ENCODE measurements around the gene BAX. TPM values are rescaled to one million over a fixed set of nuclear protein-coding genes. Genes with fewer than 3 reads are reported as not detected.
"Not testable (repeated sequence)": the region's sequence is repeated elsewhere in the genome, so short reads cannot be mapped to it uniquely, and the experiment has no call there.

Gene BAX
- 96.8 and 134 TPM in 2 replicates for total RNA-seq

DNA sequence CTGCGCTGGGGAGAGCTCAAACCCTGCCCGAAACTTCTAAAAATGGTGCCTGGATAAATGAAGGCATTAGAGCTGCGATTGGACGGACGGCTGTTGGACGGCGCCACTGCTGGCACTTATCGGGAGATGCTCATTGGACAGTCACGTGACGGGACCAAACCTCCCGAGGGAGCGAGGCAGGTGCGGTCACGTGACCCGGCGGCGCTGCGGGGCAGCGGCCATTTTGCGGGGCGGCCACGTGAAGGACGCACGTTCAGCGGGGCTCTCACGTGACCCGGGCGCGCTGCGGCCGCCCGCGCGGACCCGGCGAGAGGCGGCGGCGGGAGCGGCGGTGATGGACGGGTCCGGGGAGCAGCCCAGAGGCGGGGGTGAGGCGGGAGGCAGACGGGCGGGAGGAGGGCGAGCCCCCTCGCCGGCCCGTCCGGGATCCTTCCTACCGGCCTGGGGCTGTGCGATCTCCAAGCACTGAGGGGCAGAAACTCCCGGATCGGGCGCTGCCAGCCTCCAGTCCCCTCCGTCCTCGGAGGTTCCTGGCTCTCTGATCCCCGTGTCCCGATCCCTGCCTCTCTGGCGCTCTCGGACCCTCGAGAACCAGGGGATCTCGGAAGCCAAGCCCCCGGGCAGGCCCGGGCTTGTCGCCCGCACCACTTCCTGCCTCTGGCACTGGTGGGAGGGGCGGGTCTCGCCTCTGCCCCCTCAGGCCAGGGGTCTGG is at the start of gene BAX:
Gene BAX (plus strand): TSS at position 281 of the 713 bp plus-strand sequence. CDS start 54 bp downstream, at position 335.
- peak; percentile 99 for DNase-seq

DNA sequence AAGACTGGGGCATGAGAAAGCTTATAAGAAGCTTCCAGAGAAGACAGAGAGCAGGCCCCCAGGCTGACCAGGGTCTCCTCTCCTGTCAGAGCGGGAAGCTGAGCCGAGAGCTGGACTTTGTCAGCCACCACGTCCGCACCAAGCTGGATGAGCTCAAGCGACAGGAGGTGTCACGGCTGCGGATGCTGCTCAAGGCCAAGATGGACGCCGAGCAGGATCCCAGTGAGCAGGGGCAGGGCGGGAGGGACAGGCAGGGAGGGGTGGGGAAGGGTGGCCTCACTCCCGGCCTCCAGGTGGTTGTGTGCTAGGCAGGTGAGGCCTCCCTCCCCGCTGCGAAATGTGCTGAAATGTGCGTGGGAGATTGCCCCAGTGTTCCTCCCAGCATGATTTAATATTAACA is 49.0 kb upstream of the BAX start:
- no peak for DNase-seq

DNA sequence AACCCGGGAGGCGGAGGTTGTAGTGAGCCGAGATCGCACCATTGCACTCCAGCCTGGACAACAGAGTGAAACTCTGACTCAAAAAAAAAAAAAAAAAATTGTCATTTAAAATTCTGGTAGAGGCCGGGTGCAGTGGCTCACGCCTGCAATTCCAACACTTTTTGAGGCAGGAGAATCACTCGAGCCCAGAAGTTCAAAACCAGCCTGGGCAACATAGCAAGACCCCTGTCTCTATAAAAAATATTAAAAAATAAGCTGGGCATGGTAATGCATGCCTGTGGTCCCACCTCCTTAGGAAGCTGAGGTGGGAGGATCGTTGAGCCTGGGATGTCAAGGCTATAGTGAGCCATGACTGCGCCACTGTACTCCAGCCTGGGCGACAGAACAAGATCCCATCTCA is 48.4 kb upstream of the BAX start:
- no peak for DNase-seq

DNA sequence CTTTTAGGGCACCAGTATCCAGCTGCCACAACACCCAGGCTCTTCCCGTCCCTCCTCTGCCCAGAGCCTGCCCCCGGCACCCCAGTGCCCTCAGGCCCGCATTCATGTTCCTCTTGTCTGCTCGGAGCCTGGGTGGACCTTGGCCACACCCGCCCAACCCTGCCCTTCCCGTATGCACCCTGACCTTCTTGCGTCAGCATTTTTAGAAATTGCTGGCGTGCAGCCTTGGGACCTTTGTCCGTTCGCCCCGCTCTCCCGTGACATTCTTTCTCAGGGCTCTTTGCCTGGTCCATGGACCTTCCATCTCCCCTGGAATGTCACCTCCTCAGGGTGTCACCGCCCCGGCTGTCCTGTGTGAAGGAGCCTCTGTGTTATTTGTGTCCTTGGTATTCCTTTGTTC is 47.0 kb upstream of the BAX start:
- DNase-seq: no peak

DNA sequence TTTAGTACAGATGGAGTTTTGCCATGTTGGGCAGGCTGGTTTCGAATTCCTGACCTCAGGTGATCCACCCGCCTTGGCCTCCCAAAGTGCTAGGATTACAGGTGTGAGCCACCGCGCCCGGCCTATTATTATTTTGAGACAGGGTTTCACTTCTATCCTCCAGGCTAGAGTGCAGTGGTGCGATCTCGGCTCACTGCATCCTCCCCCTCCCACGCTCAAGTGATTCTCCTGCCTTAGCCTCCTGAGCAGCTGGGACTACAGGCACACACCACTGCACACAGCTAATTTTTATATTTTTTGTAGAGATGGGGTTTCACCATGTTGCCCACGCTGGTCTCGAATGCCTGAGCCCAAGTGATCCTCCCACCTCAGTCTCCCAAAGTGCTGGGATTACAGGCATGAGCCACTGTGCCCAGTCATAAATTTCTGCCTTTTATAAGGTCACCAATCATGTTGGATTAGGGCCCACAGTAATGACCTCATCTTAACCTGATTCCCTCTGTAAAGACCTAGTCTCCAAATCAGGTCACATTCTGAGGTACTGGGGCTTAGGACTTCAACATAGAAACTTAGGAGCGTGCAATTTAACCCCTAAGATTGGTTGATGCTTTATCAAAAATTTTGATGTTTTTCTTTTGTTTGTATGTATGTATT is 45.1 kb upstream of the BAX start:
- DNase-seq: not testable (repeated sequence)

DNA sequence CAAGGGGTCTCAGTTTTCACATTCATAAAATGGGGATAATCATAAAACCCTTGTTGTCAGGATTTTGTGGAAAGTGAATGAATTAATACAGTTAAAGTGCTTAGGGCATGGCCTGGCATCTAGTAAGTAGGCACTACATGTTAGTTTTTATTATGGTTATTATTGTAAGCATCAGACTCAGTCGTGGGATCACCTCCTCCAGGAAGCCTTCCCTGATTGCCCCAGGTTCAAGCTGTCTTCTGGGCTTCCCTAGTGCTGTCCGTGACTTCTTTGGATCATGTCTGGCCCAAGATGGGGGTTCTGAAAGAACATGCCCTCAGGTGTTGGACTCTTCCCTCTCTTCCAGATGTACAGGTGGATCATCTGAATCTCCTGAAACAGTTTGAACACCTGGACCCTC is 43.9 kb upstream of the BAX start:
- no peak for DNase-seq

DNA sequence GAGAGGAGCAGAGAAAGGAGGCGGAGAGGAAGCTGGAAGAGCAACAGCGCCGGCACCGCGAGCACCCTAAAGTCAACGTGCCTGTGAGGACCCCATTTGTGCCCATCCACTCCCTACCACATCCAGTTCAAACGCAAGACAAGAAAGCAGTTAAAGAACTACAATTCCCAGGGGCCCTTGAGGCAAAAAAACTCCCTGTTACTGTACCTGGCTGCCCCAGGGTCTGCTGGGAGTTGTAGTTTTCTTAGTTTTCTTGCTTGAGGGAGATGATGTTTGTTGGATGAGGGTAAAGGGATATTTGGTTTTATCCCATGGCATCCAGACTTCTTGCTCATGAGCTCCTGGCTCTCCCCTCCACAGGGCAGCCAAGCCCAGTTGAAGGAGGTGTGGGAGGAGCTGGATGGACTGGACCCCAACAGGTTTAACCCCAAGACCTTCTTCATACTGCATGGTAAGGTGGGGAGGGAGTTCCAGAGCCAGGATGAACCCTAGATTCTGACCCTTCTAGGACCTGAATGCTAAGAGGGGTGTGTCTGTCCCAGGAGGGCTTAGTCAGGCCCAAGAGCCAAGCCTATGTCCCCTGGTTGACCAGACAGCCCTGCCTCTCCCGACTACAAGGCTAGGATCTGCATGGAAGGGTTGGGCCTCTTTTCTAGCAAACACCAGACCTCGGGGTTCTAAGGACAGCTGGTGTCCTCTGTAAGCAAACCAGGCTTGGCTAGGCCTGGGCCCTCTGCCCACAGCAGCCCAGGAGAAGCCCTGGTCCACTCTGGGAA is 41.4 kb upstream of the BAX start:
- DNase-seq: no peak

DNA sequence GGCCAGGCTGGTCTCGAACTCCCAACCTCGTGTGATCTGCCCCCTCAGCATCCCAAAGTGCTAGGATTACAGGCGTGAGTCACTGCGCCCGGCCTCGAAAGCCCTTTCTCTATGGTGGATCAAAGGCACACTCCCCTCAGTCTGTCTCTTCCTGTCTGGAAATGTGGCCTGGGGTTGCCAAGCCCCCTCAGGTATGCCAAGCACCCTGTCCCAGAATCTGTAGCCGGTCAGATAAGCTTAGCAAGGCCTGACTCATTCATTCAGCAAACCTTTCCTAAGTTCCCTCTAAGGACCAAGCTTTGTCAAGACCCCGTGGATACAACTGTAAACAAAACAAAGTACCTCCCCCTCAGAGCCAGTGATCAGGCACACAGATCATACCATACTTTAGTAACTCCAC is 40.5 kb upstream of the BAX start:
- DNase-seq: no peak

DNA sequence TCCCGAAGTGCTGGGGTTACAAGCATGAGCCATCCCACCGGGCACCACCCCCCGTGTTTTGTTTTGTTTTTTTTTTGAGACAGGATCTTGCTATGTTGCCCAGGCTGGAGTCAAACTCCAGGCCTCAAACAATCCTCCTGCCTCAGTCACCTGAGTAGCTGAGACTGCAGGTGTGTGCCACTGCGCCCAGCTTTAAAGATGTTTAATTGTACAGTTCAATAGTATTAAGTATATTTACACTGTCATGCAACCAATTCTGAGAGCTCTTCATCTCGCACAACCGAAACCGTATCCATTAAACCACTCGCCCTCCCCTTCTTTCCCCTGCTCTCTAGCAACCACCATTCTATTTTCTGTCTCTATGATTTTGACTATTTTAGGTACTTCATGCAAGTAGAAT is 38.9 kb upstream of the BAX start:
- DNase-seq: no peak

DNA sequence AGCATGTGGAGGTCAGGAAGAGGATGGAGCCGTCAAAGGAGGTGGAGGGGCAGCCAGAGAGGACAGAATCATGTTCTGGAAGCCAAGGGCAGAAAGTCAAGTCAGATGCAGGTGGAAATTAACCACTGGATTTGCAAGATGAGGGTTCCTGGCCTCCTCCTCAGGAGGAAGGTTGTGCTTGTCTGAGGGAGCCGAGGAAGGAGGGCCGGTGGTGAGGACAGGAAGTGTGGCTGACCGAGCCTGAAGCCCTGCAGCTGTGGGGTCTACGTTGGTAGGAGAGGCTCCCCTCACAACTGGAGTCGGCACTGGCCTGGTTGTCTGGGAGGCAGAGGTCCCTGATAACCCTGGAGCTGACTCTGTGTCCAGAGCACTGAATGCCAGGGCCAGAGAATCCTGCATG is 36.6 kb upstream of the BAX start:
- no peak for DNase-seq

DNA sequence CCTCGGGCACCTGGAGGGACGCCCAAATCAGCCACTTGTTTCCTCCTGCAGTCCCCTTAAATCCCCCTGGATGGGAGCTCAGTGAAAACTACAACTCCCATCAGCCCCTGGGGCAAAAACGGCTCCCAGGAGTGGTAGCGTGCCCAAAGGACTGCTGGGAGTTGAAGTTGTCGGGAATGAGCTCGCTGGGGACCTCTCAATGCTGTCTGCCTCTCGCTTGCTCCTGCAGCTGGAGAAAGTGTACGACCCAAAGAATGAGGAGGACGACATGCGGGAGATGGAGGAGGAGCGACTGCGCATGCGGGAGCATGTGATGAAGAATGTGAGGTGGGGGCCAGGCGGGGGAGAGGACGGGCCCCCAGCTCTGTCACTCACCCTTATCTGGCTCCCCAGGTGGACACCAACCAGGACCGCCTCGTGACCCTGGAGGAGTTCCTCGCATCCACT is 35.9 kb upstream of the BAX start:
- DNase-seq: peak; percentile 32

DNA sequence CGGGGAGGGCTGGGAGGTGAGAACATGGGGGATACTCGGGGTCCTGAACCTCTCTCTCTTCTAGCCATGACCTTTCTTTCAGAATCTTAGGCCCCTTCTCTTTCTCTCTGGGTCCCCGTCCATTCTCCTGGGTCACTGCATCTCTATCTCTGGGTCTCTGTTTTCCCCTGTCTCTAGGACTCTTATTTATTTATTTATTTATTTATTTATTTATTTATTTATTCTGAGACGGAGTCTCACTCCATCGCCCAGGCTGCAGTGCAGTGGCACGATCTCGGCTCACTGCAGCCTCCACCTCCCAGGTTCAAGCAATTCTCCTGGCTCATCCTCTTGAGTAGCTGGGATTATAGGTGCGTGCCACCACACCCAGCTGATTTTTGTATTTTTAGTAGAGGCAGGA is 35.4 kb upstream of the BAX start:
- not testable (repeated sequence) for DNase-seq

DNA sequence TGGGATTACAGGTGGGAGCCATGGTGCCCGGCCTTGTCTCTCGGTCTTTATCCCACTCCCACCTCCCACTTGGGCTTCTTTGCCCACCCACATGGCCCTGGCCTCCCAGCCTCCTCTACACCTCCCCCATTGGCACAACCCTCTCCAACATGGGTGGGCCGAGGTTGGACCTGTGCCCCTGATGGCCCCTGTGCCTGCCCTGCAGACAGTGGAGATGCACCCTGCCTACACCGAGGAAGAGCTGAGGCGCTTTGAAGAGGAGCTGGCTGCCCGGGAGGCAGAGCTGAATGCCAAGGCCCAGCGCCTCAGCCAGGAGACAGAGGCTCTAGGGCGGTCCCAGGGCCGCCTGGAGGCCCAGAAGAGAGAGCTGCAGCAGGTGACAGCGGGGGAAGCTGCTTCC is 33.7 kb upstream of the BAX start:
- no peak for DNase-seq

DNA sequence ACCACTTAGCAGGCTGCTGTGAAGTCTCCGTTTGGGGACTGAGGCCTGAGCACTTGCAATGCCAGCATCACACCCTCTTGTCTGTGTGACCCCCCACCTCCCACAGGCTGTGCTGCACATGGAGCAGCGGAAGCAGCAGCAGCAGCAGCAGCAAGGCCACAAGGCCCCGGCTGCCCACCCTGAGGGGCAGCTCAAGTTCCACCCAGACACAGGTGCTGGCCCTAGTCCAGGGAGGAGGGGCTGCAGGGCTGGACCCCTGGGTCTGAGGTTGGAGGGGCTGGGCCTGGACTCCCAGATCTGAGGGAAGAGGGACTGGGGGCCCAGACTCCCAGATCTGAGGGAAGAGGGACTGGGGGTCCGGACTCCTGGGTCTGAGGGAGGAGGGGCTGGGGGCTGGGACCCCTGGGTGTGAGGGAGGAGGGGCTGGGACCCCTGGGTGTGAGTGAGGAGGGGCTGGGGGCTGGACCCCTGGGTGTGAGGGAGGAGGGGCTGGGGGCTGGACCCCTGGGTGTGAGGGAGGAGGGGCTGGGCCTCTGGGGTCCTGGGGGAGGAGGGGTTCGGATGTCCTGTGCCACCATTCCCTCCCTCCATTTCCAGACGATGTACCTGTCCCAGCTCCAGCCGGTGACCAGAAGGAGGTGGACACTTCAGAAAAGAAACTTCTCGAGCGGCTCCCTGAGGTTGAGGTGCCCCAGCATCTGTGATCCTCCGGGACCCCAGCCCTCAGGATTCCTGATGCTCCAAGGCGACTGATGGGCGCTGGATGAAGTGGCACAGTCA is 32.8 kb upstream of the BAX start:
- DNase-seq: no peak

DNA sequence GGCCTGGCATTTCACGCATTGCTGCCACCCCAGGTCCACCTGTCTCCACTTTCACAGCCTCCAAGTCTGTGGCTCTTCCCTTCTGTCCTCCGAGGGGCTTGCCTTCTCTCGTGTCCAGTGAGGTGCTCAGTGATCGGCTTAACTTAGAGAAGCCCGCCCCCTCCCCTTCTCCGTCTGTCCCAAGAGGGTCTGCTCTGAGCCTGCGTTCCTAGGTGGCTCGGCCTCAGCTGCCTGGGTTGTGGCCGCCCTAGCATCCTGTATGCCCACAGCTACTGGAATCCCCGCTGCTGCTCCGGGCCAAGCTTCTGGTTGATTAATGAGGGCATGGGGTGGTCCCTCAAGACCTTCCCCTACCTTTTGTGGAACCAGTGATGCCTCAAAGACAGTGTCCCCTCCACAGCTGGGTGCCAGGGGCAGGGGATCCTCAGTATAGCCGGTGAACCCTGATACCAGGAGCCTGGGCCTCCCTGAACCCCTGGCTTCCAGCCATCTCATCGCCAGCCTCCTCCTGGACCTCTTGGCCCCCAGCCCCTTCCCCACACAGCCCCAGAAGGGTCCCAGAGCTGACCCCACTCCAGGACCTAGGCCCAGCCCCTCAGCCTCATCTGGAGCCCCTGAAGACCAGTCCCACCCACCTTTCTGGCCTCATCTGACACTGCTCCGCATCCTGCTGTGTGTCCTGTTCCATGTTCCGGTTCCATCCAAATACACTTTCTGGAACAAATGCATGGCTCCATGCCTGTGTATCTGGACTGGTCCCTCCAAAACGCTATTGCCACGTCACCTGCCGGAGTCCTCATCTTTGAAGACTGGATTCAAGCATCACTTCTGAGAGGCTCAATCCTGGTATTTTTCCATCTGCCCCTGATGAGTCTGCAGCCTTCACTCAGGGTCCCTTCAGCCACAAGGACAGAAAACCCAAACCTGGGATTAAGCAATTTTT is 31.9 kb upstream of the BAX start:
- no peak for DNase-seq

DNA sequence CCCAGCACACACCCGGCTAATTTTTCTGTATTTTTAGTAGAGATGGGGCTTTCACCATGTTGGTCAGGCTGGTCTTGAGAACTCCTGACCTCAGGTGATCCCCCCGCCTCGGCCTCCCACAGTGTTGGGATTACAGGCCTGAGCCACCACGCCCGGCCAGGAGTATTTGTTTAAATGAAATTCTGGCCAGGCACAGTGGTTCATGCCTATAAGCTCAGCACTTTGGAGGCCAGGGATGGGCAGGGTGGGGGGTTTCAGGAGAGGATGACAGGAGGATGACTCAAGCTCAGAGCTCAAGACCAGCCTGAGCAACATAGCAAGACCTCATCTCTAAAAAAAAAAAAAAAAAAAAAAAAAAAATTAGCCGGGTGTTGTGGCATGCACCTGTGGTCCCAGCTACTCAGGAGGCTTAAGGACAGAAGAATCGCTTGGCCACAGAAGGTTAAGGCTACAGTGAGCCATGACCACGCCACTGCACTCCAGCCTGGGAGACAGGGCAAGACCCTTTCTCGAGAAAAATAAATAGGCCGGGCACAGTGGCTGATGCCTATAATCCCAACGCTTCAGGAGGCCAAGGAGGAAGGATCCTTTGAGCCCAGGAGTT is 29.3 kb upstream of the BAX start:
- no peak for DNase-seq

DNA sequence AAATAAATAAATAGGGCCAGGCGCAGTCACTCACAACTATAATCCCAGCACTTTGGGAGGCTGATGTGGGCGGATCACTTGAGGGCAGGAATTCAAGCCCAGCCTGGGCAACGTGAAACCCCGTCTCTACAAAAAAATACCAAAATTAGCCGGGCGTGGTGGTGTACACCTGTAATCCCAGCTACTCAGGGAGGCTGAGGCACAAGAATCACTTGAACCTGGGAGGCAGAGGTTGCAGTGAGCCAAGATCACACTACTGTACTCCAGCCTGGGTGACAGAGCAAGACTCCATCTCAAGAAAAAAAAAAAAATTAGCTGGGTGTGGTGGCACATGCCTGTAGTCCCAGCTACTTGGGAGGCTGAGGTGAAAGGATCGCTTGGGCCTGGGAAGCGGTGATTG is 28.8 kb upstream of the BAX start:
- DNase-seq: not testable (repeated sequence)

DNA sequence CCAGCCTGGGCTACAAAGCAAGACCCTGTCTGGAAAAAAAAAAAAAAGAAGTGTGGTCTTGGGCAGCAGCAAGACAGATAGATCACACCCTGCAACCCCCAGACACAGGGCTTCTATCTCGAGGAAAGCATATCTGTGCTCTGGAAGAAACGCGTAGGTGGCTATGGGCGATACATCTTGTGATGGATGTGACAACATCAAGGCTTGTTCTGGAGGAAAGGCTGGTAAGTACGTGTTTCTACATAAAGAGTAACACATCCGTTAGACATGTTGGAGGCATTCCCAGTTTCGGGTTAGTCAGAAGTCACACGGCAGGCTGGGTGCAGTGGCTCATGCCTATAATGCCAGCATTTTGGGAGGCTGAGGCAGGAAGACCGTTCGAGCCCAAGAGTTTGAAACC is 27.8 kb upstream of the BAX start:
- peak; percentile 87 for DNase-seq

DNA sequence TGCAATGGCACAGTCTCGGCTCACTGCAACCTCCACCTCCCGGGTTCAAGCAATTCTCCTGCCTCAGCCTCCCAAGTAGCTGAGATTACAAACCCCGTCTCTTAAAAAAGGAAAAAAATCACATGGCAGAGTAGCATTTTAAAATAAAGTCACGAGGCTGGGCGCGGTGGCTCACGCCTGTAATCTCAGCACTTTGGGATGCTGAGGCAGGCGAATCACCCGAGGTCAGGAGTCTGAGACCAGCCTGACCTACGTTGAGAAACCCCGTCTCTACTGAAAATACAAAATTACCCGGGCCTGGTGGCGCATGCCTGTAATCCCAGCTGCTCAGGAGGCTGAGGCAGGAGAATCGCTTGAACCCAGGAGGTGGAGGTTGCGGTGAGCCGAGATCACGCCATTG is 27.0 kb upstream of the BAX start:
- DNase-seq: not testable (repeated sequence)

DNA sequence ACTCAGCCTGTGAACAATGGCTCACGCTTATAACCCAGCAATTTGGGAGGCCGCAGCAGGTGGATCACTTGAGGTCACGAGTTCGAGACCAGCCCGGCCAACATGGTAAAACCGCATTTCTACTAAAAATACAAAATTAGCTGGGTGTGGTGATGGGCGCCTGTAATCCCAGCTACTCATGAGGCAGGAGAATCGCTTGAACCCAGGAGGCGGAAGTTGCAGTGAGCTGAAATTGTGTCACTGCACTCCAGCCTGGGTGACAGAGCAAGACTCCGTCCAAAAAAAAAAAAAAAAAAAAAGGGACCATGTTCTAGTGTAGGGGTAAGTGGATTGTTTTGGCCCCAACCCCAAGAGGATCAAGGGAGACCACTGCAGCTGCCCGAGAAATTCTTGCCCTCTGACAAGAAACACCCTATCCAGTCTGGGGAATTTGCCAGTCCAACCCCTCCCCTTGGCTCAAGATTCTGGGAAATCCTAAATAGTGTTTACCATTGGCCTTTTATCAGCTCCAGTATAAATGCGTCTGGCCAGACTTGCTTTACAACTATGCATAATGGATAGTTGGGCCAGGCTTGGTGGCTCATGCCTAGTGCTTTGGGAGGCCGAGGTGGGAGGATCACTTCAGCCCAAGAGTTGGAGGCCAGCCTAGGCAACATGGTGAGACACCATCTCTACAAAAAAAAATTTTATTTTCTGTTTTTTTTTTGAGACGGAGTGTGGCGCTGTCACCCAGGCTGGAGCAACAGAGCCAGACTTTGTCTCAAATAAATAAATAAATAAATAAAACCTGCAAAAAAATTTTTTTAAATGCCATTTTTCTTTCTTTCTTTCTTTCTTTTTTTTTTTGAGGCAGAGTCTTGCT is 26.3 kb upstream of the BAX start:
- no peak for DNase-seq
